ENCODE measurements around the gene MROH2A.

The MROH2A gene

GRCh38 chr2:233840520-233840919 is 62.4 kb downstream of the MROH2A start:
- peaks cover 94% of the 10 kb centered on the region for H3K79me2 ChIP-seq (ENCODE audit: control insufficient read depth, low read length)
- H3K27me3 ChIP-seq (ENCODE audit: control insufficient read depth, low read length), result no peaks in the 10 kb centered on the region
- H3K9me3 ChIP-seq (ENCODE audit: control insufficient read depth, insufficient read depth, low read length), result no peaks in the 10 kb centered on the region
- no peak overlapping the region for H3K4me3 ChIP-seq (ENCODE audit: low read length)
- TF ChIP-seq EZH2phosphoT487 (IDR thresholded peaks at IDR 0.05; ENCODE audit: borderline replicate concordance, low read length), result no peak
- no peak for TF ChIP-seq CTCF (IDR thresholded peaks at IDR 0.05; ENCODE audit: low read depth, low read length, poor library complexity, severe bottlenecking)
- H3K4me1 ChIP-seq (ENCODE audit: control insufficient read depth, low read length), result no peaks in the 10 kb centered on the region
- no peaks in the 10 kb centered on the region for H3K9me2 ChIP-seq (replicated peaks; ENCODE audit: control insufficient read depth, low read length)
- H3F3A ChIP-seq (ENCODE audit: control insufficient read depth, insufficient read depth), result 0 out of 2 replicates have a peak, but pooled peaks cover 5% of the 10 kb centered on the region
- H3K36me3 ChIP-seq (ENCODE audit: control insufficient read depth, low read length), result peaks cover 99% of the 10 kb centered on the region
- peaks cover 37% of the 10 kb centered on the region for H4K20me1 ChIP-seq (ENCODE audit: control insufficient read depth, insufficient read depth, low read depth, low read length)
- no peak overlapping the region for H3K4me2 ChIP-seq (ENCODE audit: low read length)
- no peak overlapping the region for H3K27ac ChIP-seq (ENCODE audit: low read depth, low read length)

- H4K20me1 ChIP-seq (ENCODE audit: control insufficient read depth, insufficient read depth, low read depth, low read length), result peaks cover 37% of the 10 kb centered on the region
Observed at GRCh38 chr2:233841183-233841582, 63.1 kb downstream of the MROH2A start.

GRCh38 chr2:233844064-233844807 is 66.1 kb downstream of the MROH2A start:
- peaks cover 98% of the 10 kb centered on the region for H3K79me2 ChIP-seq (ENCODE audit: control insufficient read depth, low read length)
- no peak overlapping the region for H3K4me2 ChIP-seq (ENCODE audit: low read length)
- no peaks in the 10 kb centered on the region for H3K9me2 ChIP-seq (replicated peaks; ENCODE audit: control insufficient read depth, low read length)
- no peak overlapping the region for H3K27ac ChIP-seq (ENCODE audit: low read depth, low read length)
- no peak overlapping the region for H3K4me3 ChIP-seq (ENCODE audit: low read length)
- no peaks in the 10 kb centered on the region for H3K27me3 ChIP-seq (ENCODE audit: control insufficient read depth, low read length)
- H3K36me3 ChIP-seq (ENCODE audit: control insufficient read depth, low read length), result peaks cover 100% of the 10 kb centered on the region
- no peaks in the 10 kb centered on the region for H3K9me3 ChIP-seq (ENCODE audit: control insufficient read depth, insufficient read depth, low read length)
- H3F3A ChIP-seq (ENCODE audit: control insufficient read depth, insufficient read depth), result no peaks in the 10 kb centered on the region
- H3K4me1 ChIP-seq (ENCODE audit: control insufficient read depth, low read length), result no peaks in the 10 kb centered on the region
- TF ChIP-seq CTCF (IDR thresholded peaks at IDR 0.05; ENCODE audit: low read depth, low read length, poor library complexity, severe bottlenecking), result no peak
- TF ChIP-seq EZH2phosphoT487 (IDR thresholded peaks at IDR 0.05; ENCODE audit: borderline replicate concordance, low read length), result no peak
- peaks cover 16% of the 10 kb centered on the region for H4K20me1 ChIP-seq (ENCODE audit: control insufficient read depth, insufficient read depth, low read depth, low read length)

More at GRCh38 chr2:233841183-233841582, 63.1 kb downstream of the MROH2A start:
- H3K4me2 ChIP-seq (ENCODE audit: low read length), result no peak overlapping the region
- H3K4me3 ChIP-seq (ENCODE audit: low read length), result no peak overlapping the region
- H3K27ac ChIP-seq (ENCODE audit: low read depth, low read length), result no peak overlapping the region
- H3K9me3 ChIP-seq (ENCODE audit: control insufficient read depth, insufficient read depth, low read length), result no peaks in the 10 kb centered on the region
- TF ChIP-seq CTCF (IDR thresholded peaks at IDR 0.05; ENCODE audit: low read depth, low read length, poor library complexity, severe bottlenecking), result no peak
- TF ChIP-seq EZH2phosphoT487 (IDR thresholded peaks at IDR 0.05; ENCODE audit: borderline replicate concordance, low read length), result no peak
- H3K9me2 ChIP-seq (replicated peaks; ENCODE audit: control insufficient read depth, low read length), result no peaks in the 10 kb centered on the region
- peaks cover 96% of the 10 kb centered on the region for H3K79me2 ChIP-seq (ENCODE audit: control insufficient read depth, low read length)
- H3F3A ChIP-seq (ENCODE audit: control insufficient read depth, insufficient read depth), result 0 out of 2 replicates have a peak, but pooled peaks cover 5% of the 10 kb centered on the region
- no peaks in the 10 kb centered on the region for H3K27me3 ChIP-seq (ENCODE audit: control insufficient read depth, low read length)
- peaks cover 99% of the 10 kb centered on the region for H3K36me3 ChIP-seq (ENCODE audit: control insufficient read depth, low read length)
- no peaks in the 10 kb centered on the region for H3K4me1 ChIP-seq (ENCODE audit: control insufficient read depth, low read length)

All from DOHH2 (cell line).